C4-2B (cell line): Measurements from ENCODE around the gene CMTM8.
A peak's percentile ranks its signal among the peaks of the same experiment; 100 is the strongest.

Source experiments
- CTCF ChIP-seq: fragments of 450-650 bp; conservative IDR thresholded peaks from 2 replicates; pipeline ENCODE4 v1.5.1; 2017; ENCODE audit warnings: mild to moderate bottlenecking
- ZFX ChIP-seq: fragments of 450-650 bp; IDR thresholded peaks from 2 replicates; pipeline ENCODE4 v1.6.1; 2017

GRCh38 chr3:32340611-32341365, 102.3 kb downstream of the CMTM8 start:
- TF ChIP-seq CTCF (0 out of 2 replicates have a peak, but pooled peaks have one; percentile 0), ZFX (no peak)
